HepG2 (cell line): ENCODE results near the gene KDM1B. TPM values are rescaled to one million over a fixed set of nuclear protein-coding genes. Genes with fewer than 3 reads are reported as not detected.

Experiments
- HCFC1 ChIP-seq: fragments of 150-350 bp; IDR thresholded peaks from 2 replicates; pipeline ENCODE4 v1.6.1; 2014; ENCODE audit warnings: low read depth, low read length
- MEF2D ChIP-seq: sonication (generic); formaldehyde crosslinking; IDR thresholded peaks from 2 replicates; pipeline ENCODE4 v1.5.1; 2020; ENCODE audit warnings: mild to moderate bottlenecking, missing genetic modification reagents
- NCOA1 ChIP-seq: sonication (generic); formaldehyde crosslinking; IDR thresholded peaks from 2 replicates; pipeline ENCODE4 v1.9.0; 2021; ENCODE audit warnings: missing genetic modification reagents
- NFIC ChIP-seq: IDR thresholded peaks from 2 replicates; pipeline ENCODE4 v1.6.1; 2012; ENCODE audit warnings: mild to moderate bottlenecking, low read length, inconsistent platforms
- PAWR ChIP-seq: sonication (generic); formaldehyde crosslinking; IDR thresholded peaks from 2 replicates; pipeline ENCODE4 v1.4.0; 2020; ENCODE audit warnings: missing genetic modification reagents, mild to moderate bottlenecking, borderline replicate concordance
- RAD21 ChIP-seq: fragments of 450-650 bp; formaldehyde crosslinking; IDR thresholded peaks from 2 replicates; pipeline ENCODE4 v1.5.0; 2020; ENCODE audit warnings: mild to moderate bottlenecking
- ZNF10 ChIP-seq: sonication (generic); formaldehyde crosslinking; IDR thresholded peaks from 2 replicates; pipeline ENCODE4 v1.4.0; 2020; ENCODE audit warnings: mild to moderate bottlenecking, low read depth, missing genetic modification reagents, borderline replicate concordance
- ZNF383 ChIP-seq: sonication (generic); formaldehyde crosslinking; IDR thresholded peaks from 2 replicates; pipeline ENCODE4 v1.4.0; 2020; ENCODE audit warnings: missing genetic modification reagents, mild to moderate bottlenecking, borderline replicate concordance
- ZSCAN9 ChIP-seq: IDR thresholded peaks from 2 replicates; pipeline ENCODE4 v1.6.1; 2016; ENCODE audit warnings: borderline replicate concordance
- polyA plus RNA-seq, 8 experiments: library from polyadenylated mRNA; depleted of rRNA in 3 of 8; stranded (reverse) in 7 of 8; unstranded in 1 of 8; fragments of >200 nt; fragmentation: Illumina TruSeq in 4 of 8; extraction: Trizol in 4 of 8; gene quantifications; 2 replicates each; pipeline versions ENCODE4 v1.2.1 to v1.2.3, GENCODE V29; 2011 to 2016; ENCODE audit warnings: low read depth in 4 of 8, missing spikeins in 1 of 8, mixed read lengths in 1 of 8; ENCODE audit not compliant: insufficient read depth in 1 of 8
- total RNA-seq, 5 experiments: library from RNA; depleted of rRNA; stranded (reverse); fragments of >200 nt; fragmentation: Illumina TruSeq; extraction: Trizol; gene quantifications; 2 replicates each; pipeline ENCODE4 v1.2.3, GENCODE V29; 2016; ENCODE audit warnings: low read depth in 1 of 5
- TF ChIP-seq, protein P1 (sequence below): IDR thresholded peaks from 2 replicates; pipeline ENCODE4 v1.6.1; 2012; ENCODE audit warnings: low read length, improper control_type of control experiment
- TF ChIP-seq, protein P2 (sequence below): sonication (generic); formaldehyde crosslinking; IDR thresholded peaks from 2 replicates; pipeline ENCODE4 v1.5.1; 2020; ENCODE audit warnings: mild to moderate bottlenecking, missing genetic modification reagents, borderline replicate concordance
- TF ChIP-seq, protein P3 (sequence below): sonication (generic); formaldehyde crosslinking; IDR thresholded peaks from 2 replicates; pipeline ENCODE4 v1.4.0; 2020; ENCODE audit warnings: missing genetic modification reagents, borderline replicate concordance
- TF ChIP-seq, protein P4 (sequence below): sonication (generic); formaldehyde crosslinking; IDR thresholded peaks from 2 replicates; pipeline ENCODE4 v1.4.0; 2020; ENCODE audit warnings: mild to moderate bottlenecking, missing genetic modification reagents

Gene KDM1B
- total and polyA plus RNA-seq, 2 of the 13 experiments (the other 11 are each of a cell fraction or from before 2014, with no cell fraction given) = 9.8 to 13.2 TPM

DNA sequence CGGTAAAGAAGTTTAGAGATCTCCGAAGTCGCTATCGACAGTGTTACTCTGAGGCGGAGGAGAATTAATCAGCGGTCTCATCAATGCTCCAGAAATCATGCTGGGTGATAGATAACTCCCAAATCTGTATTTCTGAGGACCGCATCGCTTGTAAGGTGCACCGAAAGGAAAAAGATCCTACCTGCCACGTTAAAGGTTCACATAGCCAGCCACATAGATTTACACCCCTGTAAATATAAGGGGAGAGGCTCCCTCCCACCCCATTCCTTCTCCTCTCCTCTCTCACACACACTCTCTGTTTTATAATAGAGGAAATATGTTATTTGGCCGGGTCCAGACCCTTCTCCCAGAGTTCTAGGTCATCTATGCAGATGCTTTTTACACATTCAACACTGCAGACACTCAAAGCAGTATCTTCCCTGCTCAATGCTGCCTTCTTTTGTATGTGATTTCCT is 109.7 kb downstream of the KDM1B start (continued):
- TF ChIP-seq, protein P1, sequence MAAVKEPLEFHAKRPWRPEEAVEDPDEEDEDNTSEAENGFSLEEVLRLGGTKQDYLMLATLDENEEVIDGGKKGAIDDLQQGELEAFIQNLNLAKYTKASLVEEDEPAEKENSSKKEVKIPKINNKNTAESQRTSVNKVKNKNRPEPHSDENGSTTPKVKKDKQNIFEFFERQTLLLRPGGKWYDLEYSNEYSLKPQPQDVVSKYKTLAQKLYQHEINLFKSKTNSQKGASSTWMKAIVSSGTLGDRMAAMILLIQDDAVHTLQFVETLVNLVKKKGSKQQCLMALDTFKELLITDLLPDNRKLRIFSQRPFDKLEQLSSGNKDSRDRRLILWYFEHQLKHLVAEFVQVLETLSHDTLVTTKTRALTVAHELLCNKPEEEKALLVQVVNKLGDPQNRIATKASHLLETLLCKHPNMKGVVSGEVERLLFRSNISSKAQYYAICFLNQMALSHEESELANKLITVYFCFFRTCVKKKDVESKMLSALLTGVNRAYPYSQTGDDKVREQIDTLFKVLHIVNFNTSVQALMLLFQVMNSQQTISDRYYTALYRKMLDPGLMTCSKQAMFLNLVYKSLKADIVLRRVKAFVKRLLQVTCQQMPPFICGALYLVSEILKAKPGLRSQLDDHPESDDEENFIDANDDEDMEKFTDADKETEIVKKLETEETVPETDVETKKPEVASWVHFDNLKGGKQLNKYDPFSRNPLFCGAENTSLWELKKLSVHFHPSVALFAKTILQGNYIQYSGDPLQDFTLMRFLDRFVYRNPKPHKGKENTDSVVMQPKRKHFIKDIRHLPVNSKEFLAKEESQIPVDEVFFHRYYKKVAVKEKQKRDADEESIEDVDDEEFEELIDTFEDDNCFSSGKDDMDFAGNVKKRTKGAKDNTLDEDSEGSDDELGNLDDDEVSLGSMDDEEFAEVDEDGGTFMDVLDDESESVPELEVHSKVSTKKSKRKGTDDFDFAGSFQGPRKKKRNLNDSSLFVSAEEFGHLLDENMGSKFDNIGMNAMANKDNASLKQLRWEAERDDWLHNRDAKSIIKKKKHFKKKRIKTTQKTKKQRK = no peak
- TF ChIP-seq HCFC1 (no peak), ZNF10 (no peak), ZNF383 (CRISPR knock-in tag) (no peak), PAWR (CRISPR knock-in tag) (no peak), RAD21 (CRISPR knock-in tag) (0 out of 2 replicates have a peak, but pooled peaks have one; percentile 4), MEF2D (CRISPR knock-in tag) (0 out of 2 replicates have a peak, but pooled peaks have one; percentile 38), NCOA1 (CRISPR knock-in tag) (0 out of 2 replicates have a peak, but pooled peaks have one; percentile 65), NFIC (no peak), ZSCAN9 (0 out of 2 replicates have a peak, but pooled peaks have one; percentile 10)
- TF ChIP-seq, protein P2, sequence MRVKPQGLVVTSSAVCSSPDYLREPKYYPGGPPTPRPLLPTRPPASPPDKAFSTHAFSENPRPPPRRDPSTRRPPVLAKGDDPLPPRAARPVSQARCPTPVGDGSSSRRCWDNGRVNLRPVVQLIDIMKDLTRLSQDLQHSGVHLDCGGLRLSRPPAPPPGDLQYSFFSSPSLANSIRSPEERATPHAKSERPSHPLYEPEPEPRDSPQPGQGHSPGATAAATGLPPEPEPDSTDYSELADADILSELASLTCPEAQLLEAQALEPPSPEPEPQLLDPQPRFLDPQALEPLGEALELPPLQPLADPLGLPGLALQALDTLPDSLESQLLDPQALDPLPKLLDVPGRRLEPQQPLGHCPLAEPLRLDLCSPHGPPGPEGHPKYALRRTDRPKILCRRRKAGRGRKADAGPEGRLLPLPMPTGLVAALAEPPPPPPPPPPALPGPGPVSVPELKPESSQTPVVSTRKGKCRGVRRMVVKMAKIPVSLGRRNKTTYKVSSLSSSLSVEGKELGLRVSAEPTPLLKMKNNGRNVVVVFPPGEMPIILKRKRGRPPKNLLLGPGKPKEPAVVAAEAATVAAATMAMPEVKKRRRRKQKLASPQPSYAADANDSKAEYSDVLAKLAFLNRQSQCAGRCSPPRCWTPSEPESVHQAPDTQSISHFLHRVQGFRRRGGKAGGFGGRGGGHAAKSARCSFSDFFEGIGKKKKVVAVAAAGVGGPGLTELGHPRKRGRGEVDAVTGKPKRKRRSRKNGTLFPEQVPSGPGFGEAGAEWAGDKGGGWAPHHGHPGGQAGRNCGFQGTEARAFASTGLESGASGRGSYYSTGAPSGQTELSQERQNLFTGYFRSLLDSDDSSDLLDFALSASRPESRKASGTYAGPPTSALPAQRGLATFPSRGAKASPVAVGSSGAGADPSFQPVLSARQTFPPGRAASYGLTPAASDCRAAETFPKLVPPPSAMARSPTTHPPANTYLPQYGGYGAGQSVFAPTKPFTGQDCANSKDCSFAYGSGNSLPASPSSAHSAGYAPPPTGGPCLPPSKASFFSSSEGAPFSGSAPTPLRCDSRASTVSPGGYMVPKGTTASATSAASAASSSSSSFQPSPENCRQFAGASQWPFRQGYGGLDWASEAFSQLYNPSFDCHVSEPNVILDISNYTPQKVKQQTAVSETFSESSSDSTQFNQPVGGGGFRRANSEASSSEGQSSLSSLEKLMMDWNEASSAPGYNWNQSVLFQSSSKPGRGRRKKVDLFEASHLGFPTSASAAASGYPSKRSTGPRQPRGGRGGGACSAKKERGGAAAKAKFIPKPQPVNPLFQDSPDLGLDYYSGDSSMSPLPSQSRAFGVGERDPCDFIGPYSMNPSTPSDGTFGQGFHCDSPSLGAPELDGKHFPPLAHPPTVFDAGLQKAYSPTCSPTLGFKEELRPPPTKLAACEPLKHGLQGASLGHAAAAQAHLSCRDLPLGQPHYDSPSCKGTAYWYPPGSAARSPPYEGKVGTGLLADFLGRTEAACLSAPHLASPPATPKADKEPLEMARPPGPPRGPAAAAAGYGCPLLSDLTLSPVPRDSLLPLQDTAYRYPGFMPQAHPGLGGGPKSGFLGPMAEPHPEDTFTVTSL = 0 out of 2 replicates have a peak, but pooled peaks have one; percentile 30
- TF ChIP-seq, protein P3, sequence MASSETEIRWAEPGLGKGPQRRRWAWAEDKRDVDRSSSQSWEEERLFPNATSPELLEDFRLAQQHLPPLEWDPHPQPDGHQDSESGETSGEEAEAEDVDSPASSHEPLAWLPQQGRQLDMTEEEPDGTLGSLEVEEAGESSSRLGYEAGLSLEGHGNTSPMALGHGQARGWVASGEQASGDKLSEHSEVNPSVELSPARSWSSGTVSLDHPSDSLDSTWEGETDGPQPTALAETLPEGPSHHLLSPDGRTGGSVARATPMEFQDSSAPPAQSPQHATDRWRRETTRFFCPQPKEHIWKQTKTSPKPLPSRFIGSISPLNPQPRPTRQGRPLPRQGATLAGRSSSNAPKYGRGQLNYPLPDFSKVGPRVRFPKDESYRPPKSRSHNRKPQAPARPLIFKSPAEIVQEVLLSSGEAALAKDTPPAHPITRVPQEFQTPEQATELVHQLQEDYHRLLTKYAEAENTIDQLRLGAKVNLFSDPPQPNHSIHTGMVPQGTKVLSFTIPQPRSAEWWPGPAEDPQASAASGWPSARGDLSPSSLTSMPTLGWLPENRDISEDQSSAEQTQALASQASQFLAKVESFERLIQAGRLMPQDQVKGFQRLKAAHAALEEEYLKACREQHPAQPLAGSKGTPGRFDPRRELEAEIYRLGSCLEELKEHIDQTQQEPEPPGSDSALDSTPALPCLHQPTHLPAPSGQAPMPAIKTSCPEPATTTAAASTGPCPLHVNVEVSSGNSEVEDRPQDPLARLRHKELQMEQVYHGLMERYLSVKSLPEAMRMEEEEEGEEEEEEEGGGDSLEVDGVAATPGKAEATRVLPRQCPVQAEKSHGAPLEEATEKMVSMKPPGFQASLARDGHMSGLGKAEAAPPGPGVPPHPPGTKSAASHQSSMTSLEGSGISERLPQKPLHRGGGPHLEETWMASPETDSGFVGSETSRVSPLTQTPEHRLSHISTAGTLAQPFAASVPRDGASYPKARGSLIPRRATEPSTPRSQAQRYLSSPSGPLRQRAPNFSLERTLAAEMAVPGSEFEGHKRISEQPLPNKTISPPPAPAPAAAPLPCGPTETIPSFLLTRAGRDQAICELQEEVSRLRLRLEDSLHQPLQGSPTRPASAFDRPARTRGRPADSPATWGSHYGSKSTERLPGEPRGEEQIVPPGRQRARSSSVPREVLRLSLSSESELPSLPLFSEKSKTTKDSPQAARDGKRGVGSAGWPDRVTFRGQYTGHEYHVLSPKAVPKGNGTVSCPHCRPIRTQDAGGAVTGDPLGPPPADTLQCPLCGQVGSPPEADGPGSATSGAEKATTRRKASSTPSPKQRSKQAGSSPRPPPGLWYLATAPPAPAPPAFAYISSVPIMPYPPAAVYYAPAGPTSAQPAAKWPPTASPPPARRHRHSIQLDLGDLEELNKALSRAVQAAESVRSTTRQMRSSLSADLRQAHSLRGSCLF (CRISPR knock-in tag) = no peak
- TF ChIP-seq, protein P4, sequence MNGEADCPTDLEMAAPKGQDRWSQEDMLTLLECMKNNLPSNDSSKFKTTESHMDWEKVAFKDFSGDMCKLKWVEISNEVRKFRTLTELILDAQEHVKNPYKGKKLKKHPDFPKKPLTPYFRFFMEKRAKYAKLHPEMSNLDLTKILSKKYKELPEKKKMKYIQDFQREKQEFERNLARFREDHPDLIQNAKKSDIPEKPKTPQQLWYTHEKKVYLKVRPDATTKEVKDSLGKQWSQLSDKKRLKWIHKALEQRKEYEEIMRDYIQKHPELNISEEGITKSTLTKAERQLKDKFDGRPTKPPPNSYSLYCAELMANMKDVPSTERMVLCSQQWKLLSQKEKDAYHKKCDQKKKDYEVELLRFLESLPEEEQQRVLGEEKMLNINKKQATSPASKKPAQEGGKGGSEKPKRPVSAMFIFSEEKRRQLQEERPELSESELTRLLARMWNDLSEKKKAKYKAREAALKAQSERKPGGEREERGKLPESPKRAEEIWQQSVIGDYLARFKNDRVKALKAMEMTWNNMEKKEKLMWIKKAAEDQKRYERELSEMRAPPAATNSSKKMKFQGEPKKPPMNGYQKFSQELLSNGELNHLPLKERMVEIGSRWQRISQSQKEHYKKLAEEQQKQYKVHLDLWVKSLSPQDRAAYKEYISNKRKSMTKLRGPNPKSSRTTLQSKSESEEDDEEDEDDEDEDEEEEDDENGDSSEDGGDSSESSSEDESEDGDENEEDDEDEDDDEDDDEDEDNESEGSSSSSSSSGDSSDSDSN (CRISPR knock-in tag) = no peak
